Stimulated activated CD4-positive, alpha-beta T cell treated with anti-CD3 and anti-CD28 coated beads, Interleukin-2, amount 100 ng/mL, for 24 hours (primary cell): ENCODE data around the gene ZFYVE26.
"Not testable (repeated sequence)": the region's sequence is repeated elsewhere in the genome, so short reads cannot be mapped to it uniquely, and the experiment has no call there.

ENCODE experiments used
- DNase-seq, 2 donors: peaks; one replicate each; pipeline ENCODE4 v3.0.0-alpha.2; 2020

ZFYVE26 gene

GRCh38 chr14:67749341-67750084, 66.9 kb downstream of the ZFYVE26 start:
- DNase-seq = no peak

GRCh38 chr14:67748312-67748711, 68.1 kb downstream of the ZFYVE26 start:
- no peak for DNase-seq

GRCh38 chr14:67746927-67747326, 69.5 kb downstream of the ZFYVE26 start:
- no peak for DNase-seq

- no peak for DNase-seq
These were observed 72.3 kb downstream of the ZFYVE26 start for GRCh38 chr14:67744046-67744445.

GRCh38 chr14:67738740-67739504, 77.5 kb downstream of the ZFYVE26 start:
- no peak for DNase-seq

GRCh38 chr14:67736771-67737170, 79.6 kb downstream of the ZFYVE26 start:
- DNase-seq = no peak

GRCh38 chr14:67735336-67736147, 80.8 kb downstream of the ZFYVE26 start:
- no peak for DNase-seq

- no peak for DNase-seq
These were observed 81.7 kb downstream of the ZFYVE26 start for GRCh38 chr14:67734675-67735074.

- DNase-seq = no peak
These were observed 82.8 kb downstream of the ZFYVE26 start for GRCh38 chr14:67733616-67734015.

- no peak for DNase-seq
These were observed 87.1 kb downstream of the ZFYVE26 start for GRCh38 chr14:67729072-67729885.

GRCh38 chr14:67728258-67728657, 88.1 kb downstream of the ZFYVE26 start:
- no peak for DNase-seq

- DNase-seq = no peak
These were observed 89.0 kb downstream of the ZFYVE26 start for GRCh38 chr14:67727361-67727760.

- no peak for DNase-seq
These were observed 91.2 kb downstream of the ZFYVE26 start for GRCh38 chr14:67725171-67725570.

- no peak for DNase-seq
These were observed 94.1 kb downstream of the ZFYVE26 start for GRCh38 chr14:67722293-67722692.

GRCh38 chr14:67721875-67722274, 94.5 kb downstream of the ZFYVE26 start:
- no peak for DNase-seq

GRCh38 chr14:67719866-67720265, 96.5 kb downstream of the ZFYVE26 start:
- DNase-seq = no peak

- DNase-seq = not testable (repeated sequence)
These were observed 97.0 kb downstream of the ZFYVE26 start for GRCh38 chr14:67719385-67719784.

- no peak for DNase-seq
These were observed 98.1 kb downstream of the ZFYVE26 start for GRCh38 chr14:67718265-67718664.

- DNase-seq = no peak
These were observed 99.3 kb downstream of the ZFYVE26 start for GRCh38 chr14:67717048-67717447.

- no peak for DNase-seq
These were observed 106.2 kb downstream of the ZFYVE26 start for GRCh38 chr14:67710209-67710608.

- DNase-seq = not testable (repeated sequence)
These were observed 106.6 kb downstream of the ZFYVE26 start for GRCh38 chr14:67709796-67710195.

- DNase-seq = not testable (repeated sequence)
These were observed 107.0 kb downstream of the ZFYVE26 start for GRCh38 chr14:67709346-67709745.

- no peak for DNase-seq
These were observed 111.2 kb downstream of the ZFYVE26 start for GRCh38 chr14:67705211-67705610.
